ENCODE results near the gene PPP2R3A.

PPP2R3A gene

GRCh38 chr3:136055491-136055890 lies 90.0 kb downstream of the PPP2R3A start:
- no peaks in the 10 kb centered on the region for H3K9me3 ChIP-seq
- 0 out of 2 replicates have a peak, but pooled peaks cover 2% of the 10 kb centered on the region for H3K4me1 ChIP-seq
- no peaks in the 10 kb centered on the region for H3K36me3 ChIP-seq
- no peak overlapping the region for H3K4me2 ChIP-seq
- H4K20me1 ChIP-seq: no peaks in the 10 kb centered on the region
- TF ChIP-seq Cebpa-rat (IDR thresholded peaks at IDR 0.05): no peak
- H3K4me3 ChIP-seq: no peak overlapping the region
- no peaks in the 10 kb centered on the region for H3K27me3 ChIP-seq
- no peak overlapping the region for H3K27ac ChIP-seq
- no peak overlapping the region for H3K9ac ChIP-seq

GRCh38 chr3:136067211-136067610 lies 101.7 kb downstream of the PPP2R3A start:
- Histone ChIP-seq H3K27ac (no peak overlapping the region), H3K4me2 (no peak overlapping the region)
- no peak for TF ChIP-seq Cebpa-rat (IDR thresholded peaks at IDR 0.05)

GRCh38 chr3:136068708-136069107 lies 103.2 kb downstream of the PPP2R3A start:
- TF ChIP-seq Cebpa-rat (IDR thresholded peaks at IDR 0.05): no peak
- no peak overlapping the region for H3K27ac ChIP-seq
- no peak overlapping the region for H3K4me3 ChIP-seq
- H3K4me1 ChIP-seq: no peaks in the 10 kb centered on the region
- H4K20me1 ChIP-seq: no peaks in the 10 kb centered on the region
- H3K9ac ChIP-seq: no peak overlapping the region
- H3K4me2 ChIP-seq: no peak overlapping the region
- no peaks in the 10 kb centered on the region for H3K9me3 ChIP-seq
- H3K27me3 ChIP-seq: no peaks in the 10 kb centered on the region
- no peaks in the 10 kb centered on the region for H3K36me3 ChIP-seq

More at GRCh38 chr3:136067211-136067610, 101.7 kb downstream of the PPP2R3A start:
- Histone ChIP-seq H3K4me3 (no peak overlapping the region), H3K36me3 (no peaks in the 10 kb centered on the region), H3K9ac (no peak overlapping the region), H4K20me1 (no peaks in the 10 kb centered on the region), H3K27me3 (no peaks in the 10 kb centered on the region), H3K4me1 (no peaks in the 10 kb centered on the region), H3K9me3 (peaks cover 7% of the 10 kb centered on the region; the same call in 1 of the 2 replicates)

- H3K4me1 ChIP-seq: no peaks in the 10 kb centered on the region
- H3K36me3 ChIP-seq: no peaks in the 10 kb centered on the region
- no peak overlapping the region for H3K4me2 ChIP-seq
- H3K4me3 ChIP-seq: no peak overlapping the region
- H3K27ac ChIP-seq: no peak overlapping the region
- TF ChIP-seq Cebpa-rat (IDR thresholded peaks at IDR 0.05): no peak
- no peaks in the 10 kb centered on the region for H4K20me1 ChIP-seq
- no peak overlapping the region for H3K9ac ChIP-seq
- no peaks in the 10 kb centered on the region for H3K27me3 ChIP-seq
- no peaks in the 10 kb centered on the region for H3K9me3 ChIP-seq
Observed at GRCh38 chr3:136069933-136070332, 104.4 kb downstream of the PPP2R3A start.

- Histone ChIP-seq H4K20me1 (no peaks in the 10 kb centered on the region), H3K36me3 (no peaks in the 10 kb centered on the region), H3K9ac (no peak overlapping the region), H3K27me3 (no peaks in the 10 kb centered on the region), H3K27ac (no peak overlapping the region), H3K9me3 (no peaks in the 10 kb centered on the region), H3K4me3 (no peak overlapping the region), H3K4me2 (no peak overlapping the region), H3K4me1 (no peaks in the 10 kb centered on the region)
- TF ChIP-seq Cebpa-rat (IDR thresholded peaks at IDR 0.05): no peak
Observed at GRCh38 chr3:136070334-136070733, 104.8 kb downstream of the PPP2R3A start.

- H3K36me3 ChIP-seq: no peaks in the 10 kb centered on the region
- no peak for TF ChIP-seq Cebpa-rat (IDR thresholded peaks at IDR 0.05)
- no peak overlapping the region for H3K27ac ChIP-seq
- no peaks in the 10 kb centered on the region for H3K27me3 ChIP-seq
- no peak overlapping the region for H3K4me2 ChIP-seq
- H4K20me1 ChIP-seq: no peaks in the 10 kb centered on the region
- no peak overlapping the region for H3K9ac ChIP-seq
- H3K9me3 ChIP-seq: no peaks in the 10 kb centered on the region
- H3K4me1 ChIP-seq: no peaks in the 10 kb centered on the region
- no peak overlapping the region for H3K4me3 ChIP-seq
Observed at GRCh38 chr3:136070953-136071949, 105.7 kb downstream of the PPP2R3A start.

GRCh38 chr3:136074546-136075170 lies 109.1 kb downstream of the PPP2R3A start:
- Histone ChIP-seq H3K4me2 (no peak overlapping the region), H4K20me1 (no peaks in the 10 kb centered on the region), H3K4me1 (no peaks in the 10 kb centered on the region), H3K27me3 (no peaks in the 10 kb centered on the region), H3K9me3 (no peaks in the 10 kb centered on the region), H3K9ac (no peak overlapping the region), H3K36me3 (no peaks in the 10 kb centered on the region), H3K27ac (no peak overlapping the region), H3K4me3 (no peak overlapping the region)
- TF ChIP-seq Cebpa-rat (IDR thresholded peaks at IDR 0.05): no peak

GRCh38 chr3:136075218-136075808 lies 109.8 kb downstream of the PPP2R3A start:
- TF ChIP-seq Cebpa-rat (IDR thresholded peaks at IDR 0.05): no peak
- Histone ChIP-seq H3K27me3 (no peaks in the 10 kb centered on the region), H3K9me3 (no peaks in the 10 kb centered on the region), H4K20me1 (no peaks in the 10 kb centered on the region), H3K4me3 (no peak overlapping the region), H3K27ac (no peak overlapping the region), H3K4me1 (no peaks in the 10 kb centered on the region), H3K9ac (no peak overlapping the region), H3K4me2 (no peak overlapping the region), H3K36me3 (no peaks in the 10 kb centered on the region)

- no peaks in the 10 kb centered on the region for H3K27me3 ChIP-seq
- no peaks in the 10 kb centered on the region for H3K36me3 ChIP-seq
- H3K4me1 ChIP-seq: no peaks in the 10 kb centered on the region
- no peak overlapping the region for H3K9ac ChIP-seq
- H4K20me1 ChIP-seq: no peaks in the 10 kb centered on the region
- TF ChIP-seq Cebpa-rat (IDR thresholded peaks at IDR 0.05): no peak
- no peak overlapping the region for H3K27ac ChIP-seq
- no peak overlapping the region for H3K4me2 ChIP-seq
- H3K9me3 ChIP-seq: no peaks in the 10 kb centered on the region
- no peak overlapping the region for H3K4me3 ChIP-seq
Observed at GRCh38 chr3:136075811-136076210, 110.3 kb downstream of the PPP2R3A start.

Data from BLaER1 (cell line).